ENCODE measurements around the gene SGMS1.

DNA sequence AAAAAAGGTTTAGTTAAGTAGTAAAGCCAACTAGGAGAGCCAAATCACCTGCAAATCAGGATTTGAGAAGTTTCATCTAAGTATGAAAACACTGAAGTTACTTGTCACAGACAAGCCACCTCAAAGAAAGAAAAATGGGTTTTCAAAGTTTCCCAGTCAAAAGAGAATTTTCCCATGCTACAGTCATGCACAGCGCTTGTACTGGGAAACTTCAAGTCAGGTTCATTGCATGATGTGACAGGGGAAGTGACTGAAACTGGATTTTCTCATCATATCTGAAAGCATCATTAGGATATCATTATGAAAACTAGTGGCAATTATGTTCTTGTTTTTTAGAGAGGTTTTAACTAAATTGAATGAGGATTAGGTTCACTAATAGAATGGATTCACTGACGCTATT is 167.0 kb downstream of the SGMS1 start:
- TF ChIP-seq, protein P1, sequence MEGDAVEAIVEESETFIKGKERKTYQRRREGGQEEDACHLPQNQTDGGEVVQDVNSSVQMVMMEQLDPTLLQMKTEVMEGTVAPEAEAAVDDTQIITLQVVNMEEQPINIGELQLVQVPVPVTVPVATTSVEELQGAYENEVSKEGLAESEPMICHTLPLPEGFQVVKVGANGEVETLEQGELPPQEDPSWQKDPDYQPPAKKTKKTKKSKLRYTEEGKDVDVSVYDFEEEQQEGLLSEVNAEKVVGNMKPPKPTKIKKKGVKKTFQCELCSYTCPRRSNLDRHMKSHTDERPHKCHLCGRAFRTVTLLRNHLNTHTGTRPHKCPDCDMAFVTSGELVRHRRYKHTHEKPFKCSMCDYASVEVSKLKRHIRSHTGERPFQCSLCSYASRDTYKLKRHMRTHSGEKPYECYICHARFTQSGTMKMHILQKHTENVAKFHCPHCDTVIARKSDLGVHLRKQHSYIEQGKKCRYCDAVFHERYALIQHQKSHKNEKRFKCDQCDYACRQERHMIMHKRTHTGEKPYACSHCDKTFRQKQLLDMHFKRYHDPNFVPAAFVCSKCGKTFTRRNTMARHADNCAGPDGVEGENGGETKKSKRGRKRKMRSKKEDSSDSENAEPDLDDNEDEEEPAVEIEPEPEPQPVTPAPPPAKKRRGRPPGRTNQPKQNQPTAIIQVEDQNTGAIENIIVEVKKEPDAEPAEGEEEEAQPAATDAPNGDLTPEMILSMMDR (IDR thresholded peaks at IDR 0.05; ENCODE audit: low read depth, low read length, poor library complexity, severe bottlenecking) = no peak
- TF ChIP-seq EZH2phosphoT487 (IDR thresholded peaks at IDR 0.05; ENCODE audit: borderline replicate concordance, low read length) = no peak

All from DOHH2 (cell line).